ENCODE results near the gene ADAMTS16. TPM values are rescaled to one million over a fixed set of nuclear protein-coding genes. Genes with fewer than 3 reads are reported as not detected.

The ADAMTS16 gene
- total and polyA plus RNA-seq, 9 of the 15 experiments (the other 6 are each of a cell fraction or from before 2014, with no cell fraction given) = not detected

DNA sequence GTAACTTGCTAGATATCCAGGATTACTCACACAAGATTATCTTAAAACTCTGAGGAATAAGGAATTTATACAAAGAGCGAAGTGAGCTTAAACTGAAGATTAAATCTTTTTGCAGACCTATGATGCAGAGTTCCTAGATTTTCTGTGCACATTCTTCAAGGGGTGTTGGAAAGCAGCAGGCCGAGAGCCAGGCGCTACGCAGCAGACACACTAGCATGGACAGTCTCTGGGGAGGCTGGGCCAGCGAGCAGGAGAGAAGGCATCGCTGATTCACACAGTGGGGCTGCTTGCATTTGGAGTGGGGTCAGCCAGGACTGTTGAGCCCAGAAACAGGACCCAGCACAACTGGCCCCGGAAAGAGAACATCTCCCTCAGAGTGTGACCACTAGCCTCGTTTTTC is 136.3 kb downstream of the ADAMTS16 start:
- no TSS peak for BruUV-seq (replicated peaks)
- H3K27ac ChIP-seq (ENCODE audit: extremely low read depth, low read depth, low read length) = no peak overlapping the region
- POLR2A ChIA-PET = no interaction called here
- H3K4me1 ChIP-seq (replicated peaks in 1 of 2; ENCODE audit: control insufficient read depth in 2 of 2, insufficient read depth in 2 of 2, low read length in 2 of 2) = peaks cover 0 to under 1% of the 10 kb centered on the region in 2 experiments; a peak in 1 of 5 replicates
- intact Hi-C loops (cut with micrococcal nuclease) (no loop called here), in situ Hi-C loops (cut with MboI) (no loop called here)
- no peaks in the 10 kb centered on the region for H3K9me3 ChIP-seq (replicated peaks; ENCODE audit: control insufficient read depth, insufficient read depth, low read depth, low read length)
- H3K4me3 ChIP-seq = no peak overlapping the region
- no peaks in the 10 kb centered on the region for H3K36me3 ChIP-seq (ENCODE audit: control insufficient read depth, insufficient read depth, low read length)
- 2% methylated on average over 8 of the region's 8 CpGs for WGBS (ENCODE audit: insufficient coverage, low coverage, missing lambda C conversion rate)
- no peak for DNase-seq (ENCODE audit: extremely low read depth in 1 of 4, low spot score in 3 of 4)
- no peak overlapping the region for H3K9ac ChIP-seq (ENCODE audit: insufficient read depth in 1 of 2, low read depth in 2 of 2, low read length in 2 of 2)
- H3K27me3 ChIP-seq (ENCODE audit: control insufficient read depth in 2 of 2, insufficient read depth in 2 of 2, low read length in 2 of 2) = peaks cover 0 to 9% of the 10 kb centered on the region in 2 experiments; a peak in 2 of 5 replicates
- no peak overlapping the region for H2AFZ ChIP-seq (ENCODE audit: low read depth, low read length)
- H3K9me1 ChIP-seq (ENCODE audit: control insufficient read depth, insufficient read depth, low read length) = no peaks in the 10 kb centered on the region
- FAIRE-seq = no peak
- no peak for TF ChIP-seq ATF2 (CRISPR knock-in tag; IDR thresholded peaks at IDR 0.05)
- TF ChIP-seq, protein P1, sequence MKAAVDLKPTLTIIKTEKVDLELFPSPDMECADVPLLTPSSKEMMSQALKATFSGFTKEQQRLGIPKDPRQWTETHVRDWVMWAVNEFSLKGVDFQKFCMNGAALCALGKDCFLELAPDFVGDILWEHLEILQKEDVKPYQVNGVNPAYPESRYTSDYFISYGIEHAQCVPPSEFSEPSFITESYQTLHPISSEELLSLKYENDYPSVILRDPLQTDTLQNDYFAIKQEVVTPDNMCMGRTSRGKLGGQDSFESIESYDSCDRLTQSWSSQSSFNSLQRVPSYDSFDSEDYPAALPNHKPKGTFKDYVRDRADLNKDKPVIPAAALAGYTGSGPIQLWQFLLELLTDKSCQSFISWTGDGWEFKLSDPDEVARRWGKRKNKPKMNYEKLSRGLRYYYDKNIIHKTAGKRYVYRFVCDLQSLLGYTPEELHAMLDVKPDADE (conservative IDR thresholded peaks at IDR 0.05; ENCODE audit: control insufficient read depth, low read depth, low read length) = no peak
- TF ChIP-seq PHF8 (IDR thresholded peaks at IDR 0.05; ENCODE audit: borderline replicate concordance, low read length) = no peak
- CTCF ChIA-PET (ENCODE audit: low intra/inter-chr PET ratio) = no interaction called here
- H3K4me2 ChIP-seq (ENCODE audit: insufficient read depth, low read length) = no peak overlapping the region
- ATAC-seq = no peak
- H4K20me1 ChIP-seq (replicated peaks; ENCODE audit: control insufficient read depth, insufficient read depth, low read length) = 0 out of 2 replicates have a peak, but pooled peaks cover 3% of the 10 kb centered on the region
- no peaks in the 10 kb centered on the region for H3K79me2 ChIP-seq (ENCODE audit: control insufficient read depth, insufficient read depth, low read length)
